Measurements from ENCODE around the gene LSM7. TPM values are rescaled to one million over a fixed set of nuclear protein-coding genes. Genes with fewer than 3 reads are reported as not detected.

The LSM7 gene
- polyA plus RNA-seq, 1 donor from 2014 or later, result 550 TPM

DNA sequence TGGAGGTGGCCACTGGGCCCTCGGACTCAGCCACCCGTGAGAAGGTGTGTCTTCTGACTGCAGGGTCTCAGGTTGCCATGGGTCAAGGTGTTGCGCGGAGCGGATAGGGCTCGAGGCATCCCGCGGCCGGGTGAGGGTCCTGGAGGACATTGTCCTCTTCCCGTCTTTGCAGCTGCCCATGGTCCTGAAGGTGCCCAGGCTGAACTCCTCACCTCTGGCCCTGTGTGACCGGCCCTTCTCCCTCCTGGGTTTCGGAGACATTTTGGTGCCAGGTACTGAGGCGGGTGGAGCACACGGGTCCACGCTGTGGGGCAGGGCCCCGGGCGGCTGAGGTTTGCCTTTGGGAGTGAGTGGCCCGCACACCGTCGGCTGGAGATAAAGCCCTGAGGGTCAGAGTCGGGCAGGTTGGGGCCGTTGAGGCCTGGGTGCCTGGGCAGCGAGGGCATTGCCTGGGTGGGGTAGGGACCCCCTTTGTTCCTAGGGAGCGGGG lies 16.0 kb upstream of the LSM7 start:
- no peak overlapping the region for H2AFZ ChIP-seq (ENCODE audit: low read depth, low read length)
- H3K27ac ChIP-seq (ENCODE audit: low read length), result no peak overlapping the region
- peaks cover 3% of the 10 kb centered on the region for H3K36me3 ChIP-seq (ENCODE audit: insufficient read depth, low read length)
- H3F3A ChIP-seq (ENCODE audit: insufficient read depth, low read length, poor library complexity, severe bottlenecking), result no peaks in the 10 kb centered on the region
- no peaks in the 10 kb centered on the region for H3K79me2 ChIP-seq (replicated peaks; ENCODE audit: insufficient read depth, low read length)
- no peaks in the 10 kb centered on the region for H3K27me3 ChIP-seq (ENCODE audit: insufficient read depth, low read depth, low read length)
- no peaks in the 10 kb centered on the region for H3K9me3 ChIP-seq (ENCODE audit: low read length)
- H4K20me1 ChIP-seq (ENCODE audit: insufficient read depth), result no peaks in the 10 kb centered on the region
- no peak overlapping the region for H3K9ac ChIP-seq (ENCODE audit: low read length)
- TF ChIP-seq, protein P1, sequence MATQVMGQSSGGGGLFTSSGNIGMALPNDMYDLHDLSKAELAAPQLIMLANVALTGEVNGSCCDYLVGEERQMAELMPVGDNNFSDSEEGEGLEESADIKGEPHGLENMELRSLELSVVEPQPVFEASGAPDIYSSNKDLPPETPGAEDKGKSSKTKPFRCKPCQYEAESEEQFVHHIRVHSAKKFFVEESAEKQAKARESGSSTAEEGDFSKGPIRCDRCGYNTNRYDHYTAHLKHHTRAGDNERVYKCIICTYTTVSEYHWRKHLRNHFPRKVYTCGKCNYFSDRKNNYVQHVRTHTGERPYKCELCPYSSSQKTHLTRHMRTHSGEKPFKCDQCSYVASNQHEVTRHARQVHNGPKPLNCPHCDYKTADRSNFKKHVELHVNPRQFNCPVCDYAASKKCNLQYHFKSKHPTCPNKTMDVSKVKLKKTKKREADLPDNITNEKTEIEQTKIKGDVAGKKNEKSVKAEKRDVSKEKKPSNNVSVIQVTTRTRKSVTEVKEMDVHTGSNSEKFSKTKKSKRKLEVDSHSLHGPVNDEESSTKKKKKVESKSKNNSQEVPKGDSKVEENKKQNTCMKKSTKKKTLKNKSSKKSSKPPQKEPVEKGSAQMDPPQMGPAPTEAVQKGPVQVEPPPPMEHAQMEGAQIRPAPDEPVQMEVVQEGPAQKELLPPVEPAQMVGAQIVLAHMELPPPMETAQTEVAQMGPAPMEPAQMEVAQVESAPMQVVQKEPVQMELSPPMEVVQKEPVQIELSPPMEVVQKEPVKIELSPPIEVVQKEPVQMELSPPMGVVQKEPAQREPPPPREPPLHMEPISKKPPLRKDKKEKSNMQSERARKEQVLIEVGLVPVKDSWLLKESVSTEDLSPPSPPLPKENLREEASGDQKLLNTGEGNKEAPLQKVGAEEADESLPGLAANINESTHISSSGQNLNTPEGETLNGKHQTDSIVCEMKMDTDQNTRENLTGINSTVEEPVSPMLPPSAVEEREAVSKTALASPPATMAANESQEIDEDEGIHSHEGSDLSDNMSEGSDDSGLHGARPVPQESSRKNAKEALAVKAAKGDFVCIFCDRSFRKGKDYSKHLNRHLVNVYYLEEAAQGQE (IDR thresholded peaks at IDR 0.05; ENCODE audit: borderline replicate concordance), result no peak
- no peak for TF ChIP-seq RAD21 (conservative IDR thresholded peaks at IDR 0.05)
- no peak for TF ChIP-seq MXI1 (conservative IDR thresholded peaks at IDR 0.05; ENCODE audit: poor library complexity, severe bottlenecking)
- TF ChIP-seq, protein P2, sequence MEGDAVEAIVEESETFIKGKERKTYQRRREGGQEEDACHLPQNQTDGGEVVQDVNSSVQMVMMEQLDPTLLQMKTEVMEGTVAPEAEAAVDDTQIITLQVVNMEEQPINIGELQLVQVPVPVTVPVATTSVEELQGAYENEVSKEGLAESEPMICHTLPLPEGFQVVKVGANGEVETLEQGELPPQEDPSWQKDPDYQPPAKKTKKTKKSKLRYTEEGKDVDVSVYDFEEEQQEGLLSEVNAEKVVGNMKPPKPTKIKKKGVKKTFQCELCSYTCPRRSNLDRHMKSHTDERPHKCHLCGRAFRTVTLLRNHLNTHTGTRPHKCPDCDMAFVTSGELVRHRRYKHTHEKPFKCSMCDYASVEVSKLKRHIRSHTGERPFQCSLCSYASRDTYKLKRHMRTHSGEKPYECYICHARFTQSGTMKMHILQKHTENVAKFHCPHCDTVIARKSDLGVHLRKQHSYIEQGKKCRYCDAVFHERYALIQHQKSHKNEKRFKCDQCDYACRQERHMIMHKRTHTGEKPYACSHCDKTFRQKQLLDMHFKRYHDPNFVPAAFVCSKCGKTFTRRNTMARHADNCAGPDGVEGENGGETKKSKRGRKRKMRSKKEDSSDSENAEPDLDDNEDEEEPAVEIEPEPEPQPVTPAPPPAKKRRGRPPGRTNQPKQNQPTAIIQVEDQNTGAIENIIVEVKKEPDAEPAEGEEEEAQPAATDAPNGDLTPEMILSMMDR (IDR thresholded peaks at IDR 0.05; ENCODE audit: poor library complexity, severe bottlenecking), result no peak
- no peak for TF ChIP-seq SMC3 (conservative IDR thresholded peaks at IDR 0.05; ENCODE audit: poor library complexity)
- TF ChIP-seq EP300 (conservative IDR thresholded peaks at IDR 0.05; ENCODE audit: poor library complexity, severe bottlenecking), result no peak
- no peak overlapping the region for H3K4me2 ChIP-seq (ENCODE audit: low read length)
- H3K9me2 ChIP-seq (ENCODE audit: insufficient read depth, low read length), result no peaks in the 10 kb centered on the region
- no peak overlapping the region for H3K4me3 ChIP-seq (ENCODE audit: low read length)

DNA sequence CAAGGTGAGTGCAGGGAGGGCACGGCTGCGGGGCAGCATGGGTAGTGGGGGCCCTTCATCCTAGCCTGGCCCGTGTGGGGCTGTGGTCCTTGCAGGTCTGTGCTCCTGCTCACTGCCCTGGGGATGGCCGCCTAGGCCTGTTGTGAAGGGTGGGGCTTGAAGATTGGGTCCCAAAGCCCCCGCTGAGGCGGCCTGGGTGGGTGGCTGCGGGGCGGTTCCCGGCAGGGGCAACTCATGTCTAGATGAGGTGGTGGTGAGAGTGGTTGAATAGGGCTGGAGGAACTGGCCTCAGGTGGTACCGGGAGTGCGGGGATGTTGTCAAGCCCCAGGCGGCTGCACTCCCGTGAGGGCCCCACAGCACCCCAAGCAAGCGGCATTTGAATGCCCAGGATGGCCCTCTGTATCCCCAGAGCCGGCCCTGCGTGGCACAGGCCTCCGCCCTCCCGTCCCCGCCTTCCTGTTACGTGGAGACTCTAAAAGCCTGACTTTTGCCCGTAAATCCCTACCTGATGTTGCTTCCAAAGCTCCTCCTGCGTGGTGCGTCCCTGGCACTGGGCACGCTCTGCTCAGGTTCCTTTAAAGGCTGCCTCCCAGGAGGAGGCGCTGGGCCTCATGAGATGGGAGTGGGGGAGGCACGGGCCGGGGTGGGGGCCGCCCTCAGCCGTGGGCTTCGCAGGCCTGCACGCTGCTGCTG lies 15.1 kb upstream of the LSM7 start:
- H3F3A ChIP-seq (ENCODE audit: insufficient read depth, low read length, poor library complexity, severe bottlenecking), result no peaks in the 10 kb centered on the region
- H3K9me2 ChIP-seq (ENCODE audit: insufficient read depth, low read length), result no peaks in the 10 kb centered on the region
- no peak for TF ChIP-seq MXI1 (conservative IDR thresholded peaks at IDR 0.05; ENCODE audit: poor library complexity, severe bottlenecking)
- TF ChIP-seq, protein P1 (IDR thresholded peaks at IDR 0.05; ENCODE audit: borderline replicate concordance), result no peak
- no peak for TF ChIP-seq EZH2 (IDR thresholded peaks at IDR 0.05; ENCODE audit: borderline replicate concordance, insufficient read depth, low read length, poor library complexity, severe bottlenecking)
- no peak for TF ChIP-seq EP300 (conservative IDR thresholded peaks at IDR 0.05; ENCODE audit: poor library complexity, severe bottlenecking)
- no peak for TF ChIP-seq TAF1 (IDR thresholded peaks at IDR 0.05; ENCODE audit: low read depth)
- TF ChIP-seq RAD21 (conservative IDR thresholded peaks at IDR 0.05), result no peak
- no peak for TF ChIP-seq SMC3 (conservative IDR thresholded peaks at IDR 0.05; ENCODE audit: poor library complexity)
- TF ChIP-seq, protein P2 (IDR thresholded peaks at IDR 0.05; ENCODE audit: poor library complexity, severe bottlenecking), result no peak
- no peak for TF ChIP-seq POLR2AphosphoS5 (IDR thresholded peaks at IDR 0.05)
- no peaks in the 10 kb centered on the region for H4K20me1 ChIP-seq (ENCODE audit: insufficient read depth)
- no peak overlapping the region for H3K9ac ChIP-seq (ENCODE audit: low read length)
- H3K36me3 ChIP-seq (ENCODE audit: insufficient read depth, low read length), result peaks cover 3% of the 10 kb centered on the region
- no peak overlapping the region for H2AFZ ChIP-seq (ENCODE audit: low read depth, low read length)
- H3K4me3 ChIP-seq (ENCODE audit: low read length), result no peak overlapping the region
- no peak overlapping the region for H3K4me2 ChIP-seq (ENCODE audit: low read length)
- H3K79me2 ChIP-seq (replicated peaks; ENCODE audit: insufficient read depth, low read length), result no peaks in the 10 kb centered on the region
- H3K27ac ChIP-seq (ENCODE audit: low read length), result no peak overlapping the region
- no peaks in the 10 kb centered on the region for H3K9me3 ChIP-seq (ENCODE audit: low read length)
- no peaks in the 10 kb centered on the region for H3K27me3 ChIP-seq (ENCODE audit: insufficient read depth, low read depth, low read length)

Measured in neural cell (in vitro differentiated cells).